ENCODE results near the gene TLCD1.

Gene TLCD1

GRCh38 chr17:28726226-28726626 is at the start of gene TLCD1:
TLCD1 (minus strand) TSS chr17:28726233; CDS start chr17:28726097, 136 bp downstream.
- intact Hi-C loops (cut with DNase I; ENCODE audit: low total_unique reads) = loop anchor here (5.0 kb wide), 1 partner anchor 171 kb away; the partner anchor contains the start of gene FLOT2
- peak within 1 kb of the TSS; percentile 90 to 99 for H3K27ac ChIP-seq
- no peak for TF ChIP-seq CTCF (IDR thresholded peaks at IDR 0.05)
- no peaks in the 10 kb centered on the region for H3K9me3 ChIP-seq
- peak; percentile 56 to 84 for DNase-seq
- H3K4me1 ChIP-seq = peaks cover 4 to 50% (median 30%) of the 10 kb centered on the region in 4 donors
- H3K4me3 ChIP-seq = peak within 1 kb of the TSS; percentile 65 to 91
- H3K27me3 ChIP-seq = no peaks in the 10 kb centered on the region
- H3K36me3 ChIP-seq = peaks cover 32 to 34% (median 34%) of the 10 kb centered on the region in 3 donors

- no peak for DNase-seq
- intact Hi-C loops (cut with DNase I; ENCODE audit: low total_unique reads) = no loop called here
- TF ChIP-seq CTCF (IDR thresholded peaks at IDR 0.05) = no peak
- Histone ChIP-seq H3K27me3 (no peaks in the 10 kb centered on the region), H3K4me3 (no peak overlapping the region), H3K27ac (no peak overlapping the region), H3K9me3 (no peaks in the 10 kb centered on the region), H3K36me3 (no peaks in the 10 kb centered on the region), H3K4me1 (peaks cover 0 to 9% (median 2%) of the 10 kb centered on the region in 4 donors)
These were observed 48.2 kb upstream of the TLCD1 start for GRCh38 chr17:28774206-28774605.

GRCh38 chr17:28773736-28774135 is 47.7 kb upstream of the TLCD1 start:
- no peaks in the 10 kb centered on the region for H3K27me3 ChIP-seq
- intact Hi-C loops (cut with DNase I; ENCODE audit: low total_unique reads) = no loop called here

GRCh38 chr17:28765038-28765437 is 39.0 kb upstream of the TLCD1 start:
- Histone ChIP-seq H3K27ac (no peak overlapping the region), H3K36me3 (peaks cover 6 to 33% (median 28%) of the 10 kb centered on the region in 3 donors), H3K4me1 (peaks cover 0 to 11% (median 0%) of the 10 kb centered on the region in 4 donors), H3K4me3 (no peak overlapping the region), H3K27me3 (no peaks in the 10 kb centered on the region), H3K9me3 (no peaks in the 10 kb centered on the region)
- intact Hi-C loops (cut with DNase I; ENCODE audit: low total_unique reads) = loop anchor here (10.0 kb wide), 1 partner anchor 80 kb away; the partner anchor contains the start of gene FAM222B
- DNase-seq = peak in 1 of 2 donors; percentile 12
- TF ChIP-seq CTCF (IDR thresholded peaks at IDR 0.05) = no peak

More at GRCh38 chr17:28773736-28774135, 47.7 kb upstream of the TLCD1 start:
- DNase-seq = no peak
- Histone ChIP-seq H3K36me3 (no peaks in the 10 kb centered on the region), H3K27ac (no peak overlapping the region), H3K9me3 (no peaks in the 10 kb centered on the region), H3K4me1 (peaks cover 0 to 9% (median 2%) of the 10 kb centered on the region in 4 donors), H3K4me3 (no peak overlapping the region)
- no peak for TF ChIP-seq CTCF (IDR thresholded peaks at IDR 0.05)

GRCh38 chr17:28763804-28764266 is 37.8 kb upstream of the TLCD1 start:
- Histone ChIP-seq H3K27me3 (no peaks in the 10 kb centered on the region), H3K4me1 (peaks cover 0 to 11% (median 0%) of the 10 kb centered on the region in 4 donors), H3K27ac (no peak overlapping the region), H3K4me3 (no peak overlapping the region), H3K9me3 (no peaks in the 10 kb centered on the region), H3K36me3 (peaks cover 16 to 45% (median 40%) of the 10 kb centered on the region in 3 donors)
- DNase-seq = peak; percentile 81 to 93
- intact Hi-C loops (cut with DNase I; ENCODE audit: low total_unique reads) = loop anchor here (5.0 to 10.0 kb wide), 2 partner anchors 81 to 153 kb away; partner anchors contain the start of gene FAM222B
- TF ChIP-seq CTCF (IDR thresholded peaks at IDR 0.05) = peak; percentile 89 to 92

All from tibial artery (tissue), 4 donors.